B cell (primary cell): Measurements from ENCODE around the gene EME1. TPM values are rescaled to one million over a fixed set of nuclear protein-coding genes. Genes with fewer than 3 reads are reported as not detected.

Experiments
- ATAC-seq: fragments of 200-7000 bp; cut with Tn5 transposase; one replicate; pipeline ENCODE4 v1.10.0; 2021; ENCODE audit warnings: low read depth, mild to moderate bottlenecking, moderate number of reproducible peaks, moderate library complexity
- CTCF ChIA-PET: fragments of 350-600 bp; sonication (Branson Sonifier 250); formaldehyde crosslinking; loops from one replicate; lab custom pipeline; 2021; ENCODE audit warnings: antibody characterized with exemption, inconsistent platforms; lab: Charles Lee
- POLR2A ChIA-PET: fragments of 350-600 bp; sonication (Branson Sonifier 250); formaldehyde crosslinking; loops from one replicate; lab custom pipeline; 2021; ENCODE audit warnings: antibody characterized with exemption; lab: Charles Lee
- DNase-seq: peaks from one replicate; pipeline ENCODE4 v3.0.0; 2013
- H2AFZ ChIP-seq: 2 replicates; pipeline ENCODE4 v1.6.1; 2012; ENCODE audit warnings: mild to moderate bottlenecking, low read depth, low read length; ENCODE audit not compliant: insufficient read depth, poor library complexity, severe bottlenecking
- H3K27ac ChIP-seq, 2 donors: 1 replicate in 1 of 2; 2 replicates in 1 of 2; pipeline ENCODE4 v1.5.1; 2012 to 2013; ENCODE audit warnings: low read length in 2 of 2, mild to moderate bottlenecking in 2 of 2, moderate library complexity in 1 of 2
- H3K27me3 ChIP-seq, 4 experiments: fragments of 200-600 bp in 1 of 4; sonication (generic) in 1 of 4; replicated peaks in 1 of 4; 1 replicate in 2 of 4; 2 replicates in 2 of 4; pipeline versions ENCODE4 v1.6.1 to v1.7.0; 2013 to 2016; ENCODE audit warnings: low read length in 3 of 4, mild to moderate bottlenecking in 2 of 4, mixed read lengths in 1 of 4, moderate library complexity in 1 of 4; ENCODE audit not compliant: insufficient read depth in 4 of 4, control insufficient read depth in 3 of 4; ENCODE audit errors: control extremely low read depth in 1 of 4
- H3K36me3 ChIP-seq, 2 experiments: replicated peaks in 1 of 2; 1 replicate in 1 of 2; 2 replicates in 1 of 2; pipeline versions ENCODE4 v1.6.1 to v1.7.1; 2013; ENCODE audit warnings: low read length in 1 of 2; ENCODE audit not compliant: insufficient read depth in 2 of 2, control insufficient read depth in 1 of 2; ENCODE audit errors: control extremely low read depth in 1 of 2, extremely low read depth in 1 of 2
- H3K4me1 ChIP-seq, 2 donors: fragments of 200-600 bp in 1 of 2; sonication (generic) in 1 of 2; 1 replicate in 1 of 2; 2 replicates in 1 of 2; pipeline versions ENCODE4 v1.5.1 to v1.6.1; 2013 to 2017; ENCODE audit warnings: low read length in 2 of 2; ENCODE audit not compliant: control insufficient read depth in 2 of 2, insufficient read depth in 2 of 2
- H3K4me2 ChIP-seq: replicated peaks from 2 replicates; pipeline ENCODE3; 2012; ENCODE audit warnings: mild to moderate bottlenecking, low read depth, low read length; ENCODE audit not compliant: poor library complexity, severe bottlenecking
- H3K4me3 ChIP-seq, 5 experiments: fragments of 200-600 bp in 1 of 5; sonication (generic) in 1 of 5; 1 replicate in 3 of 5; 2 replicates in 2 of 5; pipeline versions ENCODE4 v1.5.1 to v1.7.0; 2011 to 2016; ENCODE audit warnings: low read length in 4 of 5, mild to moderate bottlenecking in 4 of 5, low read depth in 2 of 5, control low read depth in 1 of 5, moderate library complexity in 1 of 5; ENCODE audit not compliant: insufficient read depth in 1 of 5; ENCODE audit errors: control extremely low read depth in 1 of 5, extremely low read depth in 1 of 5
- H3K79me2 ChIP-seq: fragments of 200-600 bp; sonication (generic); one replicate; pipeline ENCODE4 v1.6.0; 2016; ENCODE audit warnings: low read length; ENCODE audit not compliant: control insufficient read depth, insufficient read depth
- H3K9ac ChIP-seq: fragments of 200-600 bp; sonication (generic); 2 replicates; pipeline ENCODE4 v1.6.1; 2017; ENCODE audit warnings: mild to moderate bottlenecking, low read length, moderate library complexity
- H3K9me3 ChIP-seq, 3 donors: one replicate each; pipeline versions ENCODE4 v1.6.1 to v1.7.1; 2013; ENCODE audit warnings: low read length in 2 of 3; ENCODE audit not compliant: control insufficient read depth in 2 of 3, insufficient read depth in 1 of 3; ENCODE audit errors: control extremely low read depth in 1 of 3
- H4K20me1 ChIP-seq: 2 replicates; pipeline ENCODE4 v1.6.0; 2012; ENCODE audit warnings: mild to moderate bottlenecking, low read length; ENCODE audit not compliant: insufficient read depth, control insufficient read depth, poor library complexity, severe bottlenecking
- H3K27ac Mint-ChIP-seq: one replicate; pipeline ENCODE4 v1.8.0; 2021; ENCODE audit warnings: mixed read lengths
- H3K27me3 Mint-ChIP-seq: one replicate; pipeline ENCODE4 v1.8.0; 2021; ENCODE audit warnings: mixed read lengths
- H3K4me1 Mint-ChIP-seq: one replicate; pipeline ENCODE4 v1.8.0; 2021; ENCODE audit warnings: mixed read lengths
- H3K4me3 Mint-ChIP-seq: one replicate; pipeline ENCODE4 v1.8.0; 2021; ENCODE audit warnings: mixed read lengths
- H3K9me3 Mint-ChIP-seq: one replicate; pipeline ENCODE4 v1.8.0; 2022; ENCODE audit warnings: mixed read lengths; ENCODE audit not compliant: insufficient read depth
- EZH2 ChIP-seq: IDR thresholded peaks from 2 replicates; pipeline ENCODE4 v1.6.1; 2012; ENCODE audit warnings: borderline replicate concordance, low read depth, mild to moderate bottlenecking, moderate library complexity, low read length; ENCODE audit not compliant: insufficient read depth, poor library complexity, severe bottlenecking
- WGBS: methylation state at CpG from one replicate; pipeline ENCODE4 v1.1.5; 2013; ENCODE audit warnings: missing lambda C conversion rate; ENCODE audit not compliant: insufficient coverage; 5-methylcytosine and 5-hydroxymethylcytosine counted together
- intact Hi-C: fragments of 100-400 bp; cut with micrococcal nuclease; formaldehyde crosslinking; loops from one replicate; pipeline ENCODE4 v1.10.0; 2022
- polyA plus RNA-seq: library from polyadenylated mRNA; depleted of rRNA; stranded (reverse); fragments of >200 nt; gene quantifications from 2 replicates; pipeline ENCODE4 v1.2.3, GENCODE V29; 2012
- total RNA-seq, 2 donors: library from RNA; stranded (reverse); fragments of 120-200 nt in 1 of 2; gene quantifications; 1 replicate in 1 of 2; 2 replicates in 1 of 2; pipeline versions ENCODE4 v1.2.3 to v1.2.4, GENCODE V29; 2013 to 2022
- TF ChIP-seq, protein P1 (sequence below): fragments of 200-600 bp; IDR thresholded peaks from one replicate; pipeline ENCODE4 v1.8.0; 2022; ENCODE audit warnings: antibody characterized with exemption, mild to moderate bottlenecking

EME1 gene
- total and polyA plus RNA-seq, 2 donors (not counting 1 experiment from before 2014, with no cell fraction given), result 1.6 to 2.3 TPM

DNA sequence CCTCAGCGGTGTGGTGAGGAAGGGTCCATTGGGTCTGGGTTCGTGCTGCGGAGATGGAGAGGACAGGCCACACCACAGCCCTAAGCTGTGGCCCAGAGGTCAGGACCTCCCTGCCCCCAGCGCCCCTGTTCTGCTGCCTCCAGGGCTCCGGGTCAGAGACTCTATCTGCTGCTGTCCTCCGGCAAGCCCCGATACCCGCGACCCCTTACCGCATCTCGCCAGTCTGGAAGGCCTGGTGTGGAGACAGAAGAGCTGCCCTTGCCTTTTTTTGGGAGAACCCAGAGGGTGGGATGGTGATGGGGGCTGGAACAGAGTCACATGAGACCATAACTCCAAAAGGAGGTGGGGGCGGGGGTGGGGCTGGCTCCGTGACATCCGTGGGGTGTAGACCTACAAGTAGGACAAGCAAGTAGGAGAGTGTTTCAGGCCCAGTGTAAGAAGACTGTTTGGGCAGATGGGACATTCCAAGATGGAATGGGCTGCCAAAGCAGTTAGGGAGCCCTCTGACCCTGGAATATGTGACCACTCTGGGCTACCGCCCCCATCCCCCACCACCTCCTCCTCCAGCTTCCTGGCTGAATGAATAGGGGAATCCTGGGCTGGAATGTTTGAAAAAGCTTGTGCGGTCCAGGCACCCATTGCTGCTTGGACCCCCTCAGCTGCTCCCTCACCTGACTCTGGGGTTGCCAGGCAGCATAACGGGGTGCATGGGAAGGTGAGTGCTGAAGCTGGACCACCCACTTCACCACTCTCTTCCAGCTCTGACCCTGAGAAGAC lies 25.7 kb upstream of the EME1 start:
- Histone ChIP-seq H4K20me1 (no peaks in the 10 kb centered on the region), H3K9ac (peak overlapping the region; percentile 76), H3K4me3 (peak overlapping the region in 4 of 5 experiments; percentile 71 to 80 (median 76)), H2AFZ (peak overlapping the region; percentile 93), H3K4me1 (peaks cover 10 to 21% of the 10 kb centered on the region in 2 donors), H3K36me3 (no peaks in the 10 kb centered on the region), H3K9me3 (no peaks in the 10 kb centered on the region), H3K27me3 (no peaks in the 10 kb centered on the region), H3K79me2 (peaks cover 25% of the 10 kb centered on the region), H3K27ac (no peak overlapping the region), H3K4me2 (peak overlapping the region; percentile 93)
- no peak for TF ChIP-seq EZH2
- TF ChIP-seq, protein P1, sequence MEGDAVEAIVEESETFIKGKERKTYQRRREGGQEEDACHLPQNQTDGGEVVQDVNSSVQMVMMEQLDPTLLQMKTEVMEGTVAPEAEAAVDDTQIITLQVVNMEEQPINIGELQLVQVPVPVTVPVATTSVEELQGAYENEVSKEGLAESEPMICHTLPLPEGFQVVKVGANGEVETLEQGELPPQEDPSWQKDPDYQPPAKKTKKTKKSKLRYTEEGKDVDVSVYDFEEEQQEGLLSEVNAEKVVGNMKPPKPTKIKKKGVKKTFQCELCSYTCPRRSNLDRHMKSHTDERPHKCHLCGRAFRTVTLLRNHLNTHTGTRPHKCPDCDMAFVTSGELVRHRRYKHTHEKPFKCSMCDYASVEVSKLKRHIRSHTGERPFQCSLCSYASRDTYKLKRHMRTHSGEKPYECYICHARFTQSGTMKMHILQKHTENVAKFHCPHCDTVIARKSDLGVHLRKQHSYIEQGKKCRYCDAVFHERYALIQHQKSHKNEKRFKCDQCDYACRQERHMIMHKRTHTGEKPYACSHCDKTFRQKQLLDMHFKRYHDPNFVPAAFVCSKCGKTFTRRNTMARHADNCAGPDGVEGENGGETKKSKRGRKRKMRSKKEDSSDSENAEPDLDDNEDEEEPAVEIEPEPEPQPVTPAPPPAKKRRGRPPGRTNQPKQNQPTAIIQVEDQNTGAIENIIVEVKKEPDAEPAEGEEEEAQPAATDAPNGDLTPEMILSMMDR, result no peak
- Mint-ChIP-seq H3K9me3 (no peaks in the 10 kb centered on the region), H3K27ac (peak overlapping the region; percentile 56), H3K4me3 (peak overlapping the region; percentile 88), H3K27me3 (no peaks in the 10 kb centered on the region), H3K4me1 (peaks cover 36% of the 10 kb centered on the region)
- POLR2A ChIA-PET, result no interaction called here
- CTCF ChIA-PET, result interaction anchor here (1.1 to 5.7 kb wide), 3 partner anchors 14 to 253 kb away, joined by 3 to 29 read pairs (median 5); no protein-coding TSS in a partner anchor
- intact Hi-C loops, result loop anchor here (2.0 kb wide), 3 partner anchors 15 to 49 kb away; partner anchors contain the start of genes EME1, LRRC59 and MRPL27
- DNase-seq (no peak), ATAC-seq (no peak)
- 79% methylated on average over 13 of the region's 17 CpGs for WGBS

DNA sequence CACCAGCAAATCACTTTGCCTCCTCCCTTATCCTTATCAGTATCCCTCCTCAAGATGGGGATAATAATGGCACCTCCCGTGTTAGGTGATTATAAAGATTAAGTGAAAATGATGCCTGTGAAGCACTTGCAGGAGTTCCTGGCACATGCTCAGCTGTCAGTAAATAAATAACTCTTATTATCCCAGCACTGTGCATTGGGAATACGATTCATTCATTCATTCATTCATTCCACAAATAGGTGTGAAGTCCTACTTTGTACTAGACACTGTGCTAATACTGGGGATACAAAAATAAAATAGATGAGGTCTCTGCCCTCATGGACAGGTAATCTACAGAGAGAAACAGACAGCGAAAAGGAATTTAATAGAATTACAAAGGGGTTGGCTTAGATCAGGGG lies 25.1 kb upstream of the EME1 start:
- no peaks in the 10 kb centered on the region for H3K27me3 ChIP-seq
- Mint-ChIP-seq H3K9me3 (no peaks in the 10 kb centered on the region), H3K27ac (peak overlapping the region; percentile 37), H3K27me3 (no peaks in the 10 kb centered on the region), H3K4me1 (peaks cover 36% of the 10 kb centered on the region), H3K4me3 (peak overlapping the region; percentile 88)
- no peaks in the 10 kb centered on the region for H3K36me3 ChIP-seq
- no peak overlapping the region for H3K4me3 ChIP-seq
- no peak overlapping the region for H2AFZ ChIP-seq
- no peak overlapping the region for H3K27ac ChIP-seq
- WGBS, result 92% methylated on average over 1 of the region's 3 CpGs
- DNase-seq, result no peak
- intact Hi-C loops, result loop anchor here (2.0 kb wide), 3 partner anchors 15 to 49 kb away; partner anchors contain the start of genes EME1, LRRC59 and MRPL27
- peaks cover 10 to 21% of the 10 kb centered on the region in 2 donors for H3K4me1 ChIP-seq
- ChIA-PET POLR2A (no interaction called here), CTCF (interaction anchor here (5.7 kb wide), 1 partner anchor 14 kb away, joined by 29 read pairs; no protein-coding TSS in a partner anchor)
- H3K9ac ChIP-seq, result no peak overlapping the region
- no peak for TF ChIP-seq EZH2
- TF ChIP-seq, protein P1, result no peak
- no peaks in the 10 kb centered on the region for H4K20me1 ChIP-seq
- ATAC-seq, result no peak
- H3K9me3 ChIP-seq, result no peaks in the 10 kb centered on the region
- H3K79me2 ChIP-seq, result peaks cover 25% of the 10 kb centered on the region
- H3K4me2 ChIP-seq, result no peak overlapping the region
